ENCODE measurements around the gene KRT81.
"Not testable (repeated sequence)": the region's sequence is repeated elsewhere in the genome, so short reads cannot be mapped to it uniquely, and the experiment has no call there.

KRT81 gene

DNA sequence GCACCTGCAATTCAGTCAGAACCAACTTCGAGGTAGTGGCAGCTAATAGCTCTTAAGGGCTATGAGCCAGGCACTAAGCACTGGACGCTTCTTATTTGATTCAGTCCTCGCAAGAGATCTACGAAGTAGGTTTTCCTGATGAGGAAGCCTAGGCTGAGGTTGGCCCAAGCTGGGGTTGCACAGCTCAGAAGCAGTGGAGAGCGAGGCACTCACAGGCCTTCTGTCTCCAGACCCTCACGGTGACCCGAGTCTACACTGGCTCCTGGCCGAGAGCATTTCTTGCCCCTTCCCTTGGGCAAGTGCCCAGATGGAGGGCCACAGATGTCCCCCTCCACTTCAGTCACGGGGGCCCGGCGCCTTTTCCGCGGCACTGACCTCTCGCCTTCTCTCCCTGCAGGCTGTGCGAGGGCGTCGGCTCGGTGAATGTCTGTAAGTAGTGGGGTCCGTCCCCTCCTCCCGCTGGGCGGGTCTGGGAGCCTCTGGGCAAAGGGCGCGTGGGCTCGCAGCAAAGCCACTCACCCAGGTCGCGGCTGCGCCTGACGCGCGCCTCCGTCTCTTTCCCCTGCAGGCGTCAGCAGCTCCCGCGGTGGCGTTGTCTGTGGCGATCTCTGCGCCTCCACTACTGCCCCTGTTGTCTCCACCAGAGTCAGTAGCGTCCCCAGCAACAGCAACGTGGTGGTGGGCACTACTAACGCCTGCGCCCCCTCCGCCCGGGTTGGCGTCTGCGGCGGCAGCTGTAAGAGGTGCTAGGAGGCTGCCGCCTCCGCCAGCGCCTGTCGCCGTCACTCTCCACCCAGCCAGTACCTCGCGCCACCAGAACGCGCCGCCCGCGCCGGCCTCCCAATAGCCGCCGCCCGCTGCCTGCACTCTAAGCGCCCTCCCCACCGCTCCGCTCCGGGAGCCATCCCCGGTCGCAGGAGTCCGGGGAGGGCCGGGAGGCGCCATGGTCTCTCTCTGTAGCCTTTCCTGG lies 16.8 kb upstream of the KRT81 start:
- Histone ChIP-seq H3K4me1 (ENCODE audit: control insufficient read depth, insufficient read depth, low read length) (peaks cover 9% of the 10 kb centered on the region), H3K9ac (ENCODE audit: low read length) (peak overlapping the region; percentile 25), H3K36me3 (ENCODE audit: control insufficient read depth, insufficient read depth, low read length) (no peaks in the 10 kb centered on the region), H3K27me3 (ENCODE audit: control insufficient read depth, insufficient read depth, low read length) (peaks cover 75% of the 10 kb centered on the region), H3K9me3 (ENCODE audit: control insufficient read depth, insufficient read depth, low read depth, low read length) (no peaks in the 10 kb centered on the region), H3K4me3 (ENCODE audit: low read depth, low read length) (peak overlapping the region; percentile 79), H3K27ac (ENCODE audit: low read depth, low read length) (no peak overlapping the region)

DNA sequence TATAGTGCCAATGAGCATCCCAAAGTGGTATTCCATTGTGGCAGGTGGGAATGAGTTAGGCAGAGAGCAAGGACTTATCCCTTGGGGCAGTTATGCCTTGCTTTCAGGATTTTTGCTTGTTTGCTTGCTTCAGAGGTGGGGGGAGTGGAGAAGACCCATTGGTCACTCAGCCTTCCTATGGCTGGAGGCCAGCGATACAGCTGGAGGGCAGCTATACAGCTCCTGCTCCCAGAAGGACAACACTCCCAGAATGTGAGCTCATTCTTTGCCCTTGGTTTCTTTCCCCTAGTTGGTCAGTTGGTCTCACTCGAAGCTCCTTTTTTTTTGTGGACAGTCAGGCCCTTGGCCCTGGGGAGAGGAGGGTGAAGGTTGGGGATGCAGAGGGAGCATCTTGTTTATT lies 15.4 kb upstream of the KRT81 start:
- H3K4me1 ChIP-seq (ENCODE audit: control insufficient read depth, insufficient read depth, low read length): peaks cover 9% of the 10 kb centered on the region
- no peak overlapping the region for H3K4me3 ChIP-seq (ENCODE audit: low read depth, low read length)
- no peak overlapping the region for H3K9ac ChIP-seq (ENCODE audit: low read length)
- no peak overlapping the region for H3K27ac ChIP-seq (ENCODE audit: low read depth, low read length)
- peaks cover 62% of the 10 kb centered on the region for H3K27me3 ChIP-seq (ENCODE audit: control insufficient read depth, insufficient read depth, low read length)
- no peaks in the 10 kb centered on the region for H3K9me3 ChIP-seq (ENCODE audit: control insufficient read depth, insufficient read depth, low read depth, low read length)
- no peaks in the 10 kb centered on the region for H3K36me3 ChIP-seq (ENCODE audit: control insufficient read depth, insufficient read depth, low read length)

DNA sequence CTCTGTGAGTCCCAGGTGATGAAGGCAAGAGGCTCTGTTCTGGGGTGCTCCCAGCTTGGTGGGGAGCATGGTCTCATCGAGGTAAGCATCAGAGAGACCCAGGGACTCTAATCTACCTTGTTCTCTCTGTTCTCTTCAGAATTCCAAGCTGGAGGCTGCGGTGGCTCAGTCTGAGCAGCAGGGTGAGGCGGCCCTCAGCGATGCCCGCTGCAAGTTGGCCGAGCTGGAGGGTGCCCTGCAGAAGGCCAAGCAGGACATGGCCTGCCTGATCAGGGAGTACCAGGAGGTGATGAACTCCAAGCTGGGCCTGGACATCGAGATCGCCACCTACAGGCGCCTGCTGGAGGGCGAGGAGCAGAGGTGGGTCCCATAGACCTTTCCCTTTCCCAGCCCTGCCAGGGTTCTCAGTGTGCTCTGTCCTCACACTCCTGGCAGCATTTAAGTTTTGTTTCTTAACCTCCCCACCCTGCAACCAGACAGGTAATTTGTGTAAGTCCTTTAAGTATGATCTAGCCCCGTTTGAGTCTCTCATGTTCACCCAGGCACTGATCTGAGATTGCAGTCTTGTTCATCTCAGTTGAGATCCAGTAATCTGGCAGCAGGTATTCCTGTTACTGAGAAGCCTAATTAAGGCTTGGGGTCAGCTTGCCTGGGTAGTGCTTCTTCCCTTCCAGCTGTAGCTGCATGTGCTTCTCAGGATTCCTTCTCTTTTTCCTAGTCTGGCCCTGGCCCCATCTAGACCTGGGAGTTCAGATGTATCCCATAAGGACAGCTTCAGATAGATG lies 14.8 kb upstream of the KRT81 start:
- no peaks in the 10 kb centered on the region for H3K9me3 ChIP-seq (ENCODE audit: control insufficient read depth, insufficient read depth, low read depth, low read length)
- H3K4me1 ChIP-seq (ENCODE audit: control insufficient read depth, insufficient read depth, low read length): peaks cover 11% of the 10 kb centered on the region
- no peak overlapping the region for H3K27ac ChIP-seq (ENCODE audit: low read depth, low read length)
- no peak overlapping the region for H3K4me3 ChIP-seq (ENCODE audit: low read depth, low read length)
- H3K9ac ChIP-seq (ENCODE audit: low read length): no peak overlapping the region
- no peaks in the 10 kb centered on the region for H3K36me3 ChIP-seq (ENCODE audit: control insufficient read depth, insufficient read depth, low read length)
- peaks cover 56% of the 10 kb centered on the region for H3K27me3 ChIP-seq (ENCODE audit: control insufficient read depth, insufficient read depth, low read length)

DNA sequence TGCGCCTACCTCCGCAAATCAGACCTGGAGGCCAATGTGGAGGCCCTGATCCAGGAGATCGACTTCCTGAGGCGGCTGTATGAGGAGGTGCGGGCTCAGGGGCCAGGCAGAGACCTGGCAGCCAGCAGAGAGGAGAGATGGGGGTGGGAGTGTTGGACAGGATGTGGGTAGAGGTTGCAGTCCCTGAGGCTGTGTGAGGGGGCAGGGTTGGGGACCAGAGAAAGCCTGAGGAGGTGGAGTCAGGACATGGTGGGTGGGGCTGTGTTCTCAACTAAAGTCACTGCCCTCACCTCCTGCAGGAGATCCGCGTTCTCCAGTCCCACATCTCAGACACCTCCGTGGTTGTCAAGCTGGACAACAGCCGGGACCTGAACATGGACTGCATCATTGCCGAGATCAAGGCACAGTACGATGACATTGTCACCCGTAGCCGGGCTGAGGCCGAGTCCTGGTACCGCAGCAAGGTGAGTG lies 13.6 kb upstream of the KRT81 start:
- H3K9ac ChIP-seq (ENCODE audit: low read length); H3K27ac ChIP-seq (ENCODE audit: low read depth, low read length); H3K36me3 ChIP-seq (ENCODE audit: control insufficient read depth, insufficient read depth, low read length); H3K9me3 ChIP-seq (ENCODE audit: control insufficient read depth, insufficient read depth, low read depth, low read length); H3K4me3 ChIP-seq (ENCODE audit: low read depth, low read length): not testable (repeated sequence)
- Histone ChIP-seq H3K27me3 (ENCODE audit: control insufficient read depth, insufficient read depth, low read length) (peaks cover 44% of the 10 kb centered on the region), H3K4me1 (ENCODE audit: control insufficient read depth, insufficient read depth, low read length) (peaks cover 11% of the 10 kb centered on the region)

- H3K27me3 ChIP-seq (ENCODE audit: control insufficient read depth, insufficient read depth, low read length): peaks cover 29% of the 10 kb centered on the region
- not testable (repeated sequence) for H3K9me3 ChIP-seq (ENCODE audit: control insufficient read depth, insufficient read depth, low read depth, low read length); H3K4me3 ChIP-seq (ENCODE audit: low read depth, low read length); H3K27ac ChIP-seq (ENCODE audit: low read depth, low read length); H3K36me3 ChIP-seq (ENCODE audit: control insufficient read depth, insufficient read depth, low read length); H3K4me1 ChIP-seq (ENCODE audit: control insufficient read depth, insufficient read depth, low read length); H3K9ac ChIP-seq (ENCODE audit: low read length)
Observed at GRCh38 chr12:52302242-52302914, 11.0 kb upstream of the KRT81 start.

DNA sequence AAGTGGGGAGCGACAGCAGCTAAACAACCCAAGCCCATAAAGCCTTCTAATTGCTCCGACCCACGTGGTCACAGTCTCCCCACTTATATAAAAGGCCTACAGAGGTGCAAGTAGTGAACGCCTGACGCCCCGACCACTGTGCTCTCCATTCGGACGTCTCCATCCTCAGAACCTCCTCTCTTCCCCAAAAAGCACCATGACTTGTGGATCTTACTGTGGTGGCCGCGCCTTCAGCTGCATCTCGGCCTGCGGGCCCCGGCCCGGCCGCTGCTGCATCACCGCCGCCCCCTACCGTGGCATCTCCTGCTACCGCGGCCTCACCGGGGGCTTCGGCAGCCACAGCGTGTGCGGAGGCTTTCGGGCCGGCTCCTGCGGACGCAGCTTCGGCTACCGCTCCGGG lies 10.4 kb upstream of the KRT81 start:
- peaks cover 29% of the 10 kb centered on the region for H3K27me3 ChIP-seq (ENCODE audit: control insufficient read depth, insufficient read depth, low read length)
- not testable (repeated sequence) for H3K9ac ChIP-seq (ENCODE audit: low read length); H3K4me1 ChIP-seq (ENCODE audit: control insufficient read depth, insufficient read depth, low read length); H3K4me3 ChIP-seq (ENCODE audit: low read depth, low read length); H3K27ac ChIP-seq (ENCODE audit: low read depth, low read length); H3K9me3 ChIP-seq (ENCODE audit: control insufficient read depth, insufficient read depth, low read depth, low read length); H3K36me3 ChIP-seq (ENCODE audit: control insufficient read depth, insufficient read depth, low read length)

- 0 out of 2 replicates have a peak, but pooled peaks cover 2% of the 10 kb centered on the region for H3K4me1 ChIP-seq (ENCODE audit: control insufficient read depth, insufficient read depth, low read length)
- no peaks in the 10 kb centered on the region for H3K9me3 ChIP-seq (ENCODE audit: control insufficient read depth, insufficient read depth, low read depth, low read length)
- no peak overlapping the region for H3K4me3 ChIP-seq (ENCODE audit: low read depth, low read length)
- H3K27me3 ChIP-seq (ENCODE audit: control insufficient read depth, insufficient read depth, low read length): peaks cover 28% of the 10 kb centered on the region
- H3K36me3 ChIP-seq (ENCODE audit: control insufficient read depth, insufficient read depth, low read length): no peaks in the 10 kb centered on the region
- no peak overlapping the region for H3K27ac ChIP-seq (ENCODE audit: low read depth, low read length)
- H3K9ac ChIP-seq (ENCODE audit: low read length): no peak overlapping the region
Observed at GRCh38 chr12:52300796-52301691, 9.7 kb upstream of the KRT81 start.

DNA sequence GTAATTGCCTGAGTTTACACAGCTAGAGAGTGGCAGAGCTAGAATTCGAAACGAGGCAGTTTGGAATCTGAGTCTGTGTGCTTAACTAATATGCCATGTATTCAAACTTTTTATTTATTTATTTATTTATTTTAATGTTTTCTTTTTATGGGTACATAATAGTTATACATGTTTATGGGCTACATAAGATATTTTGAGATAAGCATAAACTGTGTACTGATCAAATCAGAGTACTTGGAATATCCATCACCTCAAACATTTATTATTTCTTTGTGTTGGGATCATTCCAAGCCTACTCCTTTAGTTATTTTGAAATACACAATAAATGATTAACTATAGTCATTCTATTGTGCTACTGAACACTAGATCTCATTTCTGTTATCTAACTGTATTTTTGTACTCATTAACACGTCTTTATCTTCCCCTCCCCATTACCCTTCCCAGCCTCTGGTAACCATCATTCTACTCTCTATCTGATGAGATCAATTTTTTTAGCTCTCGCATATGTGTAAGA lies 7.4 kb upstream of the KRT81 start:
- Histone ChIP-seq H3K36me3 (ENCODE audit: control insufficient read depth, insufficient read depth, low read length) (no peaks in the 10 kb centered on the region), H3K4me1 (ENCODE audit: control insufficient read depth, insufficient read depth, low read length) (0 out of 2 replicates have a peak, but pooled peaks cover 2% of the 10 kb centered on the region), H3K9ac (ENCODE audit: low read length) (no peak overlapping the region), H3K4me3 (ENCODE audit: low read depth, low read length) (no peak overlapping the region), H3K9me3 (ENCODE audit: control insufficient read depth, insufficient read depth, low read depth, low read length) (no peaks in the 10 kb centered on the region), H3K27me3 (ENCODE audit: control insufficient read depth, insufficient read depth, low read length) (peaks cover 30% of the 10 kb centered on the region), H3K27ac (ENCODE audit: low read depth, low read length) (no peak overlapping the region)

- Histone ChIP-seq H3K4me3 (ENCODE audit: low read depth, low read length) (no peak overlapping the region), H3K9me3 (ENCODE audit: control insufficient read depth, insufficient read depth, low read depth, low read length) (no peaks in the 10 kb centered on the region), H3K9ac (ENCODE audit: low read length) (no peak overlapping the region), H3K27me3 (ENCODE audit: control insufficient read depth, insufficient read depth, low read length) (peaks cover 32% of the 10 kb centered on the region), H3K4me1 (ENCODE audit: control insufficient read depth, insufficient read depth, low read length) (0 out of 2 replicates have a peak, but pooled peaks cover 2% of the 10 kb centered on the region), H3K27ac (ENCODE audit: low read depth, low read length) (no peak overlapping the region), H3K36me3 (ENCODE audit: control insufficient read depth, insufficient read depth, low read length) (no peaks in the 10 kb centered on the region)
Observed at GRCh38 chr12:52296572-52297215, 5.4 kb upstream of the KRT81 start.
